Measurements from ENCODE around the gene GALK2.

DNA sequence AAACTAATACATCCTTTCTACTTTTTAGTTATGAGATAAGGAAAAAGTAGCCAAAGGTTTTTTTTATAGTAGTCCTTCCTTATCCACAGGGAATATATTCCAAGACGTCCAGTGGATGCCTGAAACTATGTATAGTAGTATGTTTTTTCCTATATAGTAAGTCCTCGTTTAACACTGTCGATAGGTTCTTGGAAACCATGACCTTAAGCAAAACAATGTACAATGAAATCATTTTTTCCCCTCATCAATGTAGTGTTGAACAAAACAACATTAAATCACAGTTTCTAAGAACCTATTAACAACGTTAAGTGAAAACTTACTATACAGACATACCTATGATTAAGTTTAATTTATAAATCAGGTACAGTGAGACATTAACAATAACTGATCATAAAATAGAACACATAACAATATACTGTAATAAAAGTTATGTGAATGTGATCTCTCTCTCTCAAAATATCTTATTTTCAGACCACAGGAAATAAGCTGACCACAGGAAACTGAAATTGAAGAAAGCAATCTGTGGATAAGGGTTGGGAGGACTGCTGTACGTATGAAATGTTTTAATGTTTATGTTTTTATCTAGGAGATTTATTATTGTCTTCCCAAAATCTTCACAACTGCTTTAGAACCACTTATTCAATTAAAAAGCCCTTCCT lies 35.2 kb upstream of the GALK2 start:
- TF ChIP-seq, protein P1, sequence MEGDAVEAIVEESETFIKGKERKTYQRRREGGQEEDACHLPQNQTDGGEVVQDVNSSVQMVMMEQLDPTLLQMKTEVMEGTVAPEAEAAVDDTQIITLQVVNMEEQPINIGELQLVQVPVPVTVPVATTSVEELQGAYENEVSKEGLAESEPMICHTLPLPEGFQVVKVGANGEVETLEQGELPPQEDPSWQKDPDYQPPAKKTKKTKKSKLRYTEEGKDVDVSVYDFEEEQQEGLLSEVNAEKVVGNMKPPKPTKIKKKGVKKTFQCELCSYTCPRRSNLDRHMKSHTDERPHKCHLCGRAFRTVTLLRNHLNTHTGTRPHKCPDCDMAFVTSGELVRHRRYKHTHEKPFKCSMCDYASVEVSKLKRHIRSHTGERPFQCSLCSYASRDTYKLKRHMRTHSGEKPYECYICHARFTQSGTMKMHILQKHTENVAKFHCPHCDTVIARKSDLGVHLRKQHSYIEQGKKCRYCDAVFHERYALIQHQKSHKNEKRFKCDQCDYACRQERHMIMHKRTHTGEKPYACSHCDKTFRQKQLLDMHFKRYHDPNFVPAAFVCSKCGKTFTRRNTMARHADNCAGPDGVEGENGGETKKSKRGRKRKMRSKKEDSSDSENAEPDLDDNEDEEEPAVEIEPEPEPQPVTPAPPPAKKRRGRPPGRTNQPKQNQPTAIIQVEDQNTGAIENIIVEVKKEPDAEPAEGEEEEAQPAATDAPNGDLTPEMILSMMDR (IDR thresholded peaks at IDR 0.05): no peak
- TF ChIP-seq POLR2A (IDR thresholded peaks at IDR 0.05): no peak
